Measurements from ENCODE around the gene PARP15.
"Not testable (repeated sequence)": the region's sequence is repeated elsewhere in the genome, so short reads cannot be mapped to it uniquely, and the experiment has no call there.

PARP15 gene

DNA sequence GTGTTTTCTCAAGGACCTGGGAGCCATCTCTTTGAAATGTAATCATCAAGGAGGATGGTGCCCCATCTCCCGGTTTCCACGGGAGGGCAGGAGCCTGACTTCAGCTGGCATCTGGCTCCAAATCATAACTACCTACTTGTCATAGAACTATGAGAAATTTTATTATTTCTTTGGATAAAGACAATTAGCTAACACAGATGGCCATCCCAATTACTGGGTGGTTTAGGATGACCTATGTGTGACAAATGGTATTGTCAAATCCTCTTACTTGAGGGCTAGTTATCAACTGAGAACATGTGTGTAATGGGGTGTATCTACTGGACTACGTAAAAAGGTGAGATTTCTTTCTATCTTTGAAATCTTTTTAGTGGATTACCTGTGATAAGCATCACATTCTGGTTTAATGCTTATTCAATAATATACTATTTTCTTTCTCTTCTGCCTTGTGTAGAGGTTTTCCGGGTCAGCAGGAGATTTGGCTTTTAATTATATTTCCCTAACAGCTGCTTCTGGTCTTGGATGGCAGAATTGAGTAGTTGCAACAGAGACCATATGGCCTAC is 87.9 kb downstream of the PARP15 start:
- DNase-seq (ENCODE audit: low read depth in 2 of 2) = no peak

DNA sequence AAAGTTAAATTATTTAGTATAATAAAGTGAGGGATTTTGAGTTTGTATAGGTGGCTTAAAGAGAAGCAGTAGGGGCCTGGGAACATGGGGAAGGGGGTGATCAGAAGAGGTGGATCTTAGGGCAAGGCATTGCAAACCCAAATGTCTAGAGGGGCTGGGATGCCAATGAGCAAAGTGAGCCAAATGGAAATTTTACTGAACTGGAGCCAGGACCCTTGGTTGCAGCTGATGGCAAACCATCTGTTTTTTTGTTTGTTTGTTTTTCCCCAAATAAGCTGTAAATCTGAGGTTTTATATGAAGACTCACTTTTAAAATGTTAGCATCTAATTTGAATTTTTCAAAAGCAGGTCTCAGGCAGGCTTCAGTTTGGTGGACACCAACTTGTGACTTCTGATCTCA is 88.4 kb downstream of the PARP15 start:
- no peak for DNase-seq (ENCODE audit: low read depth in 2 of 2)

DNA sequence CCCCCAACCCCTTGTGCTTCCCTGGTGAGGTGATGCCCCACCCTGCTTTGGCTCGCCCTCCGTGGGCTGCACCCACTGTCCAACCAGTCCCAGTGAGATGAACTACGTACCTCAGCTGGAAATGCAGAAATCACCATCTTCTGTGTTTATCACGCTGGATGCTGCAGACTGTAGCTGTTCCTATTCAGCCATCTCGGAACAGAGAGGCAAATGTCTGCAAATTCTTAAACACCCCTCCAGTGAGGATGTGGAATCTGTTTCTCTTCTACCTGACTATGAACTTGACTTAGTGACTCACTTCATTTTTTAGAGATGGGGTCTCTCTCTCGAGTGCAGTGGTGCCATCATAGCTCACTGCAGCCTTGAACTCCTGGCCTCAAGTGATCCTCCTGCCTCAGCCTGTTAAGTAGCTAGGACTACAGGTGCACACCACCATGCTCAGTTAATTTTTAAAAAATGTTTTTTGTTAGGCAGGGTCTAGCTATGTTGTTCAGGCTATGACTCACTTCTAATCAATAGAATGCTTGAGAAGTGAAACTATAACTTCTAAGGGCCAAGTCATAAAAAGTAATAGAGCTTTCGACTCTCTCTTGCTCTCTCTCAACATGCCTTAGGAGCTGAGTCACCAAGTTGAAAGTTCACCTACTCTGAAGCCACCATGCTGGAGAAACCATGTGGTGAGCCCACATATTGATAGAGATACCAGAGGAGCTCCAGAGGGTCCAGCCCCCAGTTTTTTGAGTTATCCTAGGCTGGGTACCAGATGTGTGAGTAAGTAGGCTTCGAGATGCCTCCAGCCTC is 91.7 kb downstream of the PARP15 start:
- DNase-seq (ENCODE audit: low read depth in 2 of 2) = peak in 1 of 2 experiments; percentile 18

DNA sequence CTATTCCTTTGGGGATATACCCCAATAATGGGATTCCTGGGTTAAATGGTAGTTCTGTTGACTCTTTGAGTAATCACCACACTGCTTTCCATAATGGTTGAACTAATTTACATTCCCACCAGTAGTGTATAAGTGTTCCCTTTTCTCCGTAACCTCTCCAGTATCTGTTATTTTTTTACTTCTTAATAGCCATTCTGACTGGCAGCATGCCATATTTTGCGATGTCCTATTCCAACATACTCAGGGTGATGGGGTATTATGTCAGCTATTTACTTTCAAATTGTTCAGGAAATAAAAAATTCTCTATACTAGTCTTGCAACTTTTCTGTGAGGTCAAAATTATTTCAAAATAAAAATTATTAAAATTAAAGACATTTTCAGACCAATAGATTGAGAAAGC is 94.1 kb downstream of the PARP15 start:
- no peak for DNase-seq (ENCODE audit: low read depth in 2 of 2)

DNA sequence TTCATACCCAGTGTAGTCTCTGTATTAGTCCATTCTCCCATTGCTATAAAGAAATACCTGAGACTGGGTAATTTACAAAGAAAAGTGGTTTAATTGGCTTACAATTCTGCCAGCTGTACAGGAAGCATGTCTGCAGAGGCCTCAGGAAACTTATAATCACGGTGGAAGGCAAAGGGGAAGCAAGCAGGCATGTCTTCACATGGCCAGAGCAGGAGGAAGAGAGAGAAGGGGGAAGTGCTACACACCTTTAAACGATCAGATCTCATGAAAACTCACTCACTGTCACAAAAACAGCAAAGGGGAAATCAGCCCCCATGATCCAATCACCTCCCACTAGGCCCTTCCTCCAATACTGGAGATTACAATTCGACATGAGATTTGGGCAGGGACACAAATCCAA is 96.9 kb downstream of the PARP15 start:
- DNase-seq (ENCODE audit: low read depth in 2 of 2) = no peak

DNA sequence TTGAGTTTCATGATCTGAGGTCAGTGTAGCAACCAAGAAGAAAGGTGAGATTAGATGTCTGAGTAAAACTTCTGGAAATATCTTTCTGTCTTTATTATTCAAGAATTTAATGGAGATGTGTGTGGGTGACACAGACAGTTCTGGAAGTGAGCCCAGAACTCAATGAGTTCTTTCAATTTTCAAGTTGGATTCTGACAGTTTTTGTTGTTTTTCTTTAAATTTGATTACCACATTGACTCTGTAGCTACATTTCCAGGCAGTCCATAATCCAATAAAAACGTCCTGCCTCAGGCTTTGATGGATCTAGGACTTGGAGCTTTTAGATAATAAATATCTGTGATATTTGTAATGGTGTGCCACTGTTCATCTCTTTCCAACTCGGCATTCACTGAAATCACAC is 99.3 kb downstream of the PARP15 start:
- no peak for DNase-seq (ENCODE audit: low read depth in 2 of 2)

DNA sequence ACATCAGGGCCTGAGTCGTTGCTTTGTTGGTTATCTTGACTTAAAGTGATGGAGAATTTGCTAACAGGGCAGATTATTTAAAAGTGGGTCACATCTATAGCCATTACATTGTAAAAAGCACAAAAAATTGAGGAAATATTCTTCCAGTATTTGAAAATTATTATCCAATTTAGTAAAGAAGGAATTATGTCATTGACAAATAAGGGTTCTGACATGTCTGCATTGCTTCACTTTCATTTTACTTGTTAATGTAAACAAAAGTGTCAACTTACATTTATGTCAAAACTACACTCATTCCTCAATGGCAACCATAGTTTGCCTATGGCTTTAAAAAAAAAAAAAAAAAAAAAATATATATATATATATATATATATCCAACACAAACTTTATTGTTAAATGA is 99.8 kb downstream of the PARP15 start:
- no peak for DNase-seq (ENCODE audit: low read depth in 2 of 2)

DNA sequence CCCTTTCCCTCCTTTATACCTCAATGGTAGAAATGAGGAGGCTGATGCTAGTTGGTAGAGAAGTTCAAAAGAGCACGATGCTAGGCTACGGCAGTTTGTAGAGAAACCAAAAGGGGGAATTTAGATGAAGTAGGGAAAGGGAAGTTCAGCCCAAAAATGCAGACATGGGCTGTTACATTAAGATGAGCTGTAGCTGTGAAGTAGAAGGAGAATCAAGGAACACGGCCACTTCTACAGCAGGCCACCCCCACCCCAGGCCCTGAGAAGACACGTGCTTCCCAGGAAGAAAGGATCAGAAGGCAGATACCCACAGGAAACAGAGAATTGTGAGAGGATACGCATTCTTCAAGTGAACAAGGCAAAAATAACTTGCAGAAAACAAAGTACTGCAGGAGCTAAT is 101.1 kb downstream of the PARP15 start:
- DNase-seq (ENCODE audit: low read depth in 2 of 2) = no peak

DNA sequence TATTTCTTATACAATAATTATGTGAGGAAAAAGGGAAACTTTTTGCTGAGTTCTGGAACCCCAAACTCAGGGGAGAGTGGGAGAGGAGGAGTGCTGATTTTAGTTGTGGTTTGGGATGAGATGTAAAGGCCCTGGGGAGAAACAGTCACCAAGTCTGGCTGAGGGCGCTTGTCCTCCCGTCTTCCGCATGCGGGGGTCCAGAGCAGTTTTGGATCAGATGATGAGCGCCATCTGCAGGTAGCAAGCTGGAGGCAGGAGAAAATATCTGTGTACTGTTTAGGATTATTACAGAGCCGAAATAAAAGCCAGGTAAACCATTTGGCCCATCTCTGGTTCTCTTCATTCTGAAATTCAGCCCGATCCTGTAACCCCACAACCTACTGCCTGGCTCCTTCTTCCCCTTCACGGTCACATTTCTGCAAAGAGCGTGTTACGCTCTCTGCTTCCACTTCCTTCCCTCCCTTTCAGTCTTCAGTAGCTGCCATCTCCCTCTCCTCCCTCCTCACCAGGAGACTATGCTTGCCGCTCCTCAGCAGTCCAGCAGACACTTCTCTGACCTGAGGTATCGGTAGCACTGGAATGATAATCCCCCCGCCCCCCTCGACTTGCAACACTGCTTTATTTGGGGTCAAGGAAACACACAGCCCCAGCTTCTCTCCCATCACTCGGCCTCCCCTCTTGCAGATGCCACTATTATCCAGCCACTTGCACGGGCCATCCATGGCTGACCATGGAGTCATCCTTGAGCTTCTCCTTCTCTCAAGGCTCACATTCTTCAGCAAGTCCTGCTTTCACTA is 101.8 kb downstream of the PARP15 start:
- DNase-seq (ENCODE audit: low read depth in 2 of 2) = peak; percentile 60 to 77

DNA sequence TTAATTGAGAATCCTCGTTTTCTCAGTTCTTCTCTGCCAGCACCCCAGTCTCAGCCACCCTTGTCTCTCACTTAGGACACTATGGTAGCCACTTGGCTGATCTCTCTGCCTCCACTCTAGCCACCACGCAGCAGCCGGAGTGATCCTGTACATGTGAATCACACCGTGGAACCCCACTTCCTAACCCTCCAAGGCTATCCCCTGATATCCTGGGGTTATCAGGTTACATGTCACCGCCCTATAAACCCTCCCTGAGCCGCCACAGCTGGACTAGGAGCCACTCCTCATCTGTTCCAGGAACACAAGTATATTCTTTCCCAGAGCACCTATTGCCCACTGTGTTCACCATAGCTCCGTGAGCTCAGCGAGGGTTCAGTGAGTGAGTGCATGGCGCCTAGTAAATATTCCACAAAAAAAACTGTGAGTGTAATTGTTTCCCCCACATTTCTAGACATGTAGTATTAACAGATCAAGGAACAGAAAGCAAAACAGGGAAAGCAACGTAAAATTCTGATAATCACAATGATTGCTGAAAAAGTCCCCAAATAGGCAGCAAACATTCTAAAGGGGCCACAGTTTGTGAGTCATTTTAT is 102.5 kb downstream of the PARP15 start:
- DNase-seq (ENCODE audit: low read depth in 2 of 2) = no peak

DNA sequence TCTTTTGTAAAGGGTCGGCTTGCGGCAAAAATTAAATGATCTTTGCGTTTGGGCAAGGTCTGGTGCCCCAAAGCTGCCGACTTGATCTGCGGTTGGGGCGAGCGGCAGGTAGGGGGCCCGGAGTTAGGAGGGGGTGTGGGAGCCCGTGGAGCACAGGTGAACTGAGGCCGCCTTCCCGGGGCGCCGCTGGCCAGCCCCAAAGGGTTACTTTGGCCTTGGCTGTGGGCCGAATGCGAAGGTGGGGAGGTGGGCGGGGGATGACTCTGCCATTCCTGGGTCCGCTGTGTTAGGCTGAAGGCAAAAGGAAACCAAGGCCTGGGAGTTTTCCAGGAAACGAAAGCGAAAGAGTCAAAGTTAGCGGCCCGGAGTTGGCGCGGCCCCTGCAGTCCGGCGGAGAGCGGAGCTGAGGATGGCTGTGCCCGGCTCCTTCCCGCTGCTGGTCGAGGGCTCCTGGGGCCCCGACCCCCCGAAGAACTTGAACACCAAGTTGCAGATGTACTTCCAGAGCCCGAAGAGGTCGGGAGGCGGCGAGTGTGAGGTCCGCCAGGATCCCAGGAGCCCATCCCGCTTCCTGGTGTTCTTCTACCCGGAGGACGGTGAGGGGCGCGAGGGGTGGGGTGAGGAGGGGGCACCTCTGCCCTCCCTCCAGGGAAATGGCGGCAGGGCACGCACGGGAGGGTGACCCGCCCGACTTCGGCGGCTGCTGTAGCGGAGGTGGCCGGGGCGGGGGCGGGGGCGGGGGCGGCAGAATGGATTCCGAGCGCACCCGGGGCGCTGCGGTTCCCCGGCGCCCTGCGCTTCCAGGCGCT is 103.2 kb downstream of the PARP15 start, which contains the start of gene PARP14:
TSS of gene PARP14 (plus strand) at position 365 of the 809 bp plus-strand sequence. CDS start at position 410, 45 bp downstream.
- DNase-seq (ENCODE audit: low read depth in 2 of 2) = peak in 1 of 2 experiments; percentile 44

DNA sequence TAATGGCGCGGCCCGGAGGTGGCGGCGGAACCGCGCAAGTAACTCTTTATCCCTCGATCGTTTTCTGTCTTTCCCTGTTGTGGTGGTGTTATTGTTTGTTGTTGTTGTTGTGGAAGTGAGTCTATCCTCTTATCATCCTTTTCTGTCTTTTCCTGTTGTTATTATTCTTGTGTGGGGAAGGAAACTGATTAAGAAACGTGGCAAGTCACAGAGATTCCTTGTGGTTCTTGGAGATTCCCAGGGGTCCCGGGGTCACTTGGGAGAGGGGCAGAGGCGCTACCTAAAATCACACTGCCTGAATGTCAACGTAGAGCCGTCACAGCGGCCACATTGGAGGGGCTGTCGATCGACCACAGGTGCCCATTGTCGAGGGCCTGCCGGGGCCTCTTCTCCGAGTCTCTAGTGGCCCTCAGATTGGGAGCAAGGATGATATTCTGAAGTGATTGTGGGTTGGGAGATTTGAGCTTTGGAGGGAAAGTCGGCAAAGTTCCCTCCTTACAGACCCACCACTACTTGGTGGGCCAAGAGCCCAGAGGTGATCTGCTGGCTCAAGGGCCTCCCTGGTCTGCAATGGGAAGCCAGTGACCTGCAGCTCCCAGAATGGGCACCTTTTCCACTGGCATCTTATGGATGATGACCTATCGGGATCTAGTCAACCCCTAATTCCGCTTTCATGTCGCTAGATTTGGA is 104.0 kb downstream of the PARP15 start:
- DNase-seq (ENCODE audit: low read depth in 2 of 2) = no peak

DNA sequence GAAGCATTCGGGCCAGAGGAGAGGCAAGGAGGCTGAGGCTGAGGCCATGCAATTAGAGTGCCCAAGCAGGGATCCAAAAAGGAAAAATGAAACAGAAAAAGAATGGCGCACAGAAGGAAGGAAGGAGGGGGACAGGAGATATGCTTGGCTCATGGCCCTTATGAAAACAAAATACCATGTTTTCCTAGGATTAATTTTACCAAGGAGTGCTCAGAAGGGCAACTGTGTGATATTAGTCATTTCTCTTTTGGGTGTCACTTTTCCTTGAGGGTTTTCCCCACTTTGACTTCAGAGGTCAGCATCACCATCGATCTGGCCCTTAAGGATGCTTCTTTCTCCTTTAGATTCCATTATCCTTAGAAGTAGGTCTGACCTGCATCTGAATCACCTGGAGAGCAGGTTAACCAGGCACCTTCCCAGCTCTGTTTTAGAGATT is 104.5 kb downstream of the PARP15 start:
- no peak for DNase-seq (ENCODE audit: low read depth in 2 of 2)

DNA sequence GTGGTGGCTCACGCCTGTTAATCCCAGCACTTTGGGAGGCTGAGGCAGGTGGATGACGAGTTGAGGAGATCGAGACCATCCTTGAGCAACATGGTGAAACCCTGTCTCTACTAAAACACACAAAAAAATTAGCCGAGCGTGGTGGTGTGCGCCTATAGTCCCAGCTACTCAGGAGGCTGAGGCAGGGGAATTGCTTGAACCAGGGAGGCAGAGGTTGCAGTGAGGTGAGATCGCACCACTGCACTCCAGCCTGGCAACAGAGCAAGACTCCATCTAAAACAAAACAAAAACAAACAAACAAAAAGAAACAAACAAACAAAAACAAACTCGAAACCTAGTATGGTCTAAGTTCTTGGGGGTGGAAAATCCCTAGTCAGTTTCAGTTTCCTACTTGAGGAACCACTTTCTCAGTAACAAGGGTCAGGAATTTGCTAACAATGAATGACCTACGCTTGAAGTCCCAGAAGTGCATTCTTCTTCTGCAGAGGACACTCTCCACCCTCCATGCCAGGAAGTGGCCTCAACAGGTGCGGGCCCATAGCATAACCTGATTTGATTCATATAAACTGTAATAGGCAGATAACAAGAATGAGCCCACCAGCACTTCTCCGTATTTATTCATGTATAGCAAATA is 105.4 kb downstream of the PARP15 start:
- DNase-seq (ENCODE audit: low read depth in 2 of 2) = not testable (repeated sequence)

DNA sequence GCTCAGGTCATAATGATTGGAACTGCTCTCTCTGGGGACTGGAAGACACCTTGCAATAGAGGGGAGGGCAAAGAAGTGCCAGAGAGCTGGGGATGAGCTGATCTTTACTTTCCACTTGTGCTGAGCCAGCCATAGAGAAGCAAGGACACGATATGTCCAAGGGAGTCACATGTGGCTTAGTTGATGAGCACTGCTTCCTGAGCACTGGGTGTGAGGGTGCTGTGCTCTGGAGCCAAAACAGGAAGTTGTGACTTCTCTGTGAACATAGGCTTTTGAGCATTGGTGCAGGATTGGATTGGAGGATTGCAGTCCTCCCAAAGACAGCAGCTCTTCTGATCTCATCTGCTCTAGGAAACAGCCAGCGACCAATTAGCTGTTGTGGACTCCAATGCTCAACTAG is 109.8 kb downstream of the PARP15 start:
- DNase-seq (ENCODE audit: low read depth in 2 of 2) = no peak

Data from stimulated activated CD4-positive, alpha-beta T cell treated with anti-CD3 and anti-CD28 coated beads, Interleukin-12 subunit alpha, Interleukin-12 subunit beta, amount 100 ng/mL, for 24 hours (primary cell).